Neural cell (in vitro differentiated cells): Measurements from ENCODE around the gene WDR70. TPM values are rescaled to one million over a fixed set of nuclear protein-coding genes. Genes with fewer than 3 reads are reported as not detected.

Source experiments
- H2AFZ ChIP-seq: fragments of 200-600, 300-800 bp; sonication (generic), shearing (Covaris generic); 2 replicates; pipeline ENCODE4 v1.6.0; 2014; ENCODE audit warnings: low read depth, mild to moderate bottlenecking, antibody characterized with exemption, low read length, moderate library complexity
- H3F3A ChIP-seq: fragments of 200-600 bp; shearing (Covaris generic); 2 replicates; pipeline ENCODE4 v1.6.1; 2016; ENCODE audit warnings: mild to moderate bottlenecking, moderate library complexity, mixed read lengths, antibody characterized with exemption, low read length; ENCODE audit not compliant: insufficient read depth, poor library complexity, severe bottlenecking
- H3K27ac ChIP-seq: fragments of 200-600, 300-800 bp; sonication (generic), shearing (Covaris generic); 2 replicates; pipeline ENCODE4 v1.5.1; 2014; ENCODE audit warnings: mild to moderate bottlenecking, low read length, moderate library complexity
- H3K27me3 ChIP-seq: fragments of 300-800, 200-600 bp; sonication (generic), shearing (Covaris generic); 2 replicates; pipeline ENCODE4 v1.6.0; 2014; ENCODE audit warnings: mild to moderate bottlenecking, low read depth, low read length, moderate library complexity; ENCODE audit not compliant: insufficient read depth
- H3K36me3 ChIP-seq: fragments of 300-800, 200-600 bp; sonication (generic), shearing (Covaris generic); 2 replicates; pipeline ENCODE4 v1.5.1; 2014; ENCODE audit warnings: mild to moderate bottlenecking, antibody characterized with exemption, low read length, moderate library complexity; ENCODE audit not compliant: insufficient read depth
- H3K4me2 ChIP-seq: fragments of 300-800, 200-600 bp; sonication (generic), shearing (Covaris generic); 2 replicates; pipeline ENCODE4 v1.6.0; 2014; ENCODE audit warnings: mild to moderate bottlenecking, low read length
- H3K4me3 ChIP-seq: fragments of 300-800, 200-600 bp; sonication (generic), shearing (Covaris generic); 2 replicates; pipeline ENCODE4 v1.5.1; 2014; ENCODE audit warnings: mild to moderate bottlenecking, low read length, moderate library complexity
- H3K79me2 ChIP-seq: fragments of 200-600 bp; shearing (Covaris generic); replicated peaks from 2 replicates; pipeline ENCODE4 v1.6.0; 2014; ENCODE audit warnings: mild to moderate bottlenecking, low read length, moderate library complexity; ENCODE audit not compliant: insufficient read depth
- H3K9ac ChIP-seq: fragments of 300-800, 200-600 bp; sonication (generic), shearing (Covaris generic); 2 replicates; pipeline ENCODE4 v1.6.1; 2016; ENCODE audit warnings: mild to moderate bottlenecking, low read length, mixed read lengths
- H3K9me2 ChIP-seq: fragments of 200-600 bp; shearing (Covaris generic); 2 replicates; pipeline ENCODE4 v1.6.1; 2016; ENCODE audit warnings: mild to moderate bottlenecking, low read length, mixed read lengths; ENCODE audit not compliant: insufficient read depth
- H3K9me3 ChIP-seq: fragments of 200-600, 300-800 bp; sonication (generic), shearing (Covaris generic); 2 replicates; pipeline ENCODE4 v1.6.1; 2016; ENCODE audit warnings: mild to moderate bottlenecking, mixed run types, low read length, moderate library complexity, mixed read lengths
- H4K20me1 ChIP-seq: fragments of 200-600 bp; shearing (Covaris generic); 2 replicates; pipeline ENCODE4 v1.6.1; 2016; ENCODE audit warnings: mild to moderate bottlenecking, mixed run types; ENCODE audit not compliant: insufficient read depth
- EP300 ChIP-seq: fragments of 450-650 bp; conservative IDR thresholded peaks from 2 replicates; pipeline ENCODE4 v1.6.1; 2014; ENCODE audit warnings: antibody characterized with exemption, mild to moderate bottlenecking, moderate library complexity; ENCODE audit not compliant: poor library complexity, severe bottlenecking
- EZH2 ChIP-seq: fragments of 200-600, 300-800 bp; shearing (Covaris generic), sonication (generic); IDR thresholded peaks from 2 replicates; pipeline ENCODE4 v1.6.1; 2014; ENCODE audit warnings: antibody characterized with exemption, low read length, borderline replicate concordance, mild to moderate bottlenecking; ENCODE audit not compliant: insufficient read depth, poor library complexity, severe bottlenecking
- MXI1 ChIP-seq: fragments of 450-650 bp; conservative IDR thresholded peaks from 2 replicates; pipeline ENCODE4 v1.6.1; 2014; ENCODE audit warnings: antibody characterized with exemption, mild to moderate bottlenecking; ENCODE audit not compliant: poor library complexity, severe bottlenecking
- POLR2AphosphoS5 ChIP-seq: IDR thresholded peaks from 2 replicates; pipeline ENCODE4 v1.6.1; 2012
- RAD21 ChIP-seq: fragments of 450-650 bp; conservative IDR thresholded peaks from 2 replicates; pipeline ENCODE4 v1.6.1; 2014; ENCODE audit warnings: antibody characterized with exemption, mild to moderate bottlenecking, moderate library complexity
- SMC3 ChIP-seq: fragments of 450-650 bp; conservative IDR thresholded peaks from 2 replicates; pipeline ENCODE4 v1.6.1; 2014; ENCODE audit warnings: antibody characterized with exemption, mild to moderate bottlenecking, moderate library complexity; ENCODE audit not compliant: poor library complexity
- TAF1 ChIP-seq: IDR thresholded peaks from 2 replicates; pipeline ENCODE4 v1.6.1; 2012; ENCODE audit warnings: low read depth
- polyA plus RNA-seq: library from polyadenylated mRNA; depleted of rRNA; stranded (reverse); fragments of >200 nt; gene quantifications from 2 replicates; pipeline ENCODE4 v1.2.3, GENCODE V29; 2014
- TF ChIP-seq, protein P1 (sequence below): IDR thresholded peaks from 2 replicates; pipeline ENCODE4 v1.6.1; 2012; ENCODE audit warnings: borderline replicate concordance
- TF ChIP-seq, protein P2 (sequence below): fragments of 450-650 bp; IDR thresholded peaks from 2 replicates; pipeline ENCODE4 v1.5.1; 2014; ENCODE audit warnings: antibody characterized with exemption, mild to moderate bottlenecking, moderate library complexity; ENCODE audit not compliant: poor library complexity, severe bottlenecking

WDR70 gene
- polyA plus RNA-seq, 1 donor from 2014 or later: 40.9 TPM

DNA sequence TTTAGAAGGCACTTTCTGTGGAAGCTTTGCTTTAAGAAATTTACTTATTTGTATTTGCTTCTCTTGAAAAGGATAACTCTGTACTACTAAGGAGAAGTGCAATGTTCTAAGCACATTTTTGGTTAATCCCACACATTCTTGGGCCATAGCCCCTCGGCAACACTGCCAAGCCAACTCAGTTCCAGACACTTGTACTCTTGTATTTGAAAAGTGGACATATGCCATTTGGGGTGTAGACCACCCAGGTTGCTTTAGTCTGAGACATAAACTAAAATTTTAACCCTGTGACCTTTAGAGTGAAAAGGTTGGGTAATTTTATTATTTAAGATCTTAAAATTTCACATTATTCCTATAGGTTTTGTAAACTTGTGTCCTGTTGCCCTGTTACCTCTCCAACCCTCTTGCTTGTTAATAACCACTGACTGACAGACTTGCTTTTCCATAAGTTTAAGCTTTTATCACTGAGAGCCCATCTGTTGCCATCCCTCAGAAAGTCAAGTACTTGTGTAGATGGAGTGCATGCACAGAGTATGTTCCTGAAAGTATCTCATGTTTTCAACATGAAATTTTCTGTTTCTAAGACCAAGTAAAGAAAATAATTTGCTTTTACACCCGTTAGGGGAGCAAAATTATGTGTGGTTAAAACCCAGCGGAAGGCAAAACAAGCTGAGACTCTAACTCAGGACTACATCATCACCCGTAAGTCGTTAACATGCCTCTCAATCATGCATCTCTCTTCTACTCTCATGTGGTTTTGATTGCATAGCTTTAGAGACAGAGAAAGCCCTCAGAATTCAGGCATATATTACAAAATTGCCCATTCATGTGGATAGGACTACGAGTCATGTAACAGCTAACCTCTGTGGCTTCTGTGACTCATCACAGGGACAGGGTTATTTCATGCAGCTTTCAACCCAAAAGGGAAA, 343.4 kb downstream of the WDR70 start:
- no peaks in the 10 kb centered on the region for H3K9me3 ChIP-seq
- no peak overlapping the region for H3K27ac ChIP-seq
- H3K4me3 ChIP-seq: no peak overlapping the region
- TF ChIP-seq RAD21: no peak
- TF ChIP-seq TAF1: no peak
- TF ChIP-seq, protein P1, sequence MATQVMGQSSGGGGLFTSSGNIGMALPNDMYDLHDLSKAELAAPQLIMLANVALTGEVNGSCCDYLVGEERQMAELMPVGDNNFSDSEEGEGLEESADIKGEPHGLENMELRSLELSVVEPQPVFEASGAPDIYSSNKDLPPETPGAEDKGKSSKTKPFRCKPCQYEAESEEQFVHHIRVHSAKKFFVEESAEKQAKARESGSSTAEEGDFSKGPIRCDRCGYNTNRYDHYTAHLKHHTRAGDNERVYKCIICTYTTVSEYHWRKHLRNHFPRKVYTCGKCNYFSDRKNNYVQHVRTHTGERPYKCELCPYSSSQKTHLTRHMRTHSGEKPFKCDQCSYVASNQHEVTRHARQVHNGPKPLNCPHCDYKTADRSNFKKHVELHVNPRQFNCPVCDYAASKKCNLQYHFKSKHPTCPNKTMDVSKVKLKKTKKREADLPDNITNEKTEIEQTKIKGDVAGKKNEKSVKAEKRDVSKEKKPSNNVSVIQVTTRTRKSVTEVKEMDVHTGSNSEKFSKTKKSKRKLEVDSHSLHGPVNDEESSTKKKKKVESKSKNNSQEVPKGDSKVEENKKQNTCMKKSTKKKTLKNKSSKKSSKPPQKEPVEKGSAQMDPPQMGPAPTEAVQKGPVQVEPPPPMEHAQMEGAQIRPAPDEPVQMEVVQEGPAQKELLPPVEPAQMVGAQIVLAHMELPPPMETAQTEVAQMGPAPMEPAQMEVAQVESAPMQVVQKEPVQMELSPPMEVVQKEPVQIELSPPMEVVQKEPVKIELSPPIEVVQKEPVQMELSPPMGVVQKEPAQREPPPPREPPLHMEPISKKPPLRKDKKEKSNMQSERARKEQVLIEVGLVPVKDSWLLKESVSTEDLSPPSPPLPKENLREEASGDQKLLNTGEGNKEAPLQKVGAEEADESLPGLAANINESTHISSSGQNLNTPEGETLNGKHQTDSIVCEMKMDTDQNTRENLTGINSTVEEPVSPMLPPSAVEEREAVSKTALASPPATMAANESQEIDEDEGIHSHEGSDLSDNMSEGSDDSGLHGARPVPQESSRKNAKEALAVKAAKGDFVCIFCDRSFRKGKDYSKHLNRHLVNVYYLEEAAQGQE: no peak
- no peak for TF ChIP-seq POLR2AphosphoS5
- no peak for TF ChIP-seq EP300
- TF ChIP-seq EZH2: no peak
- TF ChIP-seq, protein P2, sequence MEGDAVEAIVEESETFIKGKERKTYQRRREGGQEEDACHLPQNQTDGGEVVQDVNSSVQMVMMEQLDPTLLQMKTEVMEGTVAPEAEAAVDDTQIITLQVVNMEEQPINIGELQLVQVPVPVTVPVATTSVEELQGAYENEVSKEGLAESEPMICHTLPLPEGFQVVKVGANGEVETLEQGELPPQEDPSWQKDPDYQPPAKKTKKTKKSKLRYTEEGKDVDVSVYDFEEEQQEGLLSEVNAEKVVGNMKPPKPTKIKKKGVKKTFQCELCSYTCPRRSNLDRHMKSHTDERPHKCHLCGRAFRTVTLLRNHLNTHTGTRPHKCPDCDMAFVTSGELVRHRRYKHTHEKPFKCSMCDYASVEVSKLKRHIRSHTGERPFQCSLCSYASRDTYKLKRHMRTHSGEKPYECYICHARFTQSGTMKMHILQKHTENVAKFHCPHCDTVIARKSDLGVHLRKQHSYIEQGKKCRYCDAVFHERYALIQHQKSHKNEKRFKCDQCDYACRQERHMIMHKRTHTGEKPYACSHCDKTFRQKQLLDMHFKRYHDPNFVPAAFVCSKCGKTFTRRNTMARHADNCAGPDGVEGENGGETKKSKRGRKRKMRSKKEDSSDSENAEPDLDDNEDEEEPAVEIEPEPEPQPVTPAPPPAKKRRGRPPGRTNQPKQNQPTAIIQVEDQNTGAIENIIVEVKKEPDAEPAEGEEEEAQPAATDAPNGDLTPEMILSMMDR: no peak
- TF ChIP-seq SMC3: no peak
- TF ChIP-seq MXI1: no peak
- no peaks in the 10 kb centered on the region for H4K20me1 ChIP-seq
- no peaks in the 10 kb centered on the region for H3F3A ChIP-seq
- no peaks in the 10 kb centered on the region for H3K79me2 ChIP-seq
- H3K27me3 ChIP-seq: no peaks in the 10 kb centered on the region
- no peak overlapping the region for H3K9ac ChIP-seq
- H3K9me2 ChIP-seq: no peaks in the 10 kb centered on the region
- no peak overlapping the region for H2AFZ ChIP-seq
- no peak overlapping the region for H3K4me2 ChIP-seq
- H3K36me3 ChIP-seq: no peaks in the 10 kb centered on the region

DNA sequence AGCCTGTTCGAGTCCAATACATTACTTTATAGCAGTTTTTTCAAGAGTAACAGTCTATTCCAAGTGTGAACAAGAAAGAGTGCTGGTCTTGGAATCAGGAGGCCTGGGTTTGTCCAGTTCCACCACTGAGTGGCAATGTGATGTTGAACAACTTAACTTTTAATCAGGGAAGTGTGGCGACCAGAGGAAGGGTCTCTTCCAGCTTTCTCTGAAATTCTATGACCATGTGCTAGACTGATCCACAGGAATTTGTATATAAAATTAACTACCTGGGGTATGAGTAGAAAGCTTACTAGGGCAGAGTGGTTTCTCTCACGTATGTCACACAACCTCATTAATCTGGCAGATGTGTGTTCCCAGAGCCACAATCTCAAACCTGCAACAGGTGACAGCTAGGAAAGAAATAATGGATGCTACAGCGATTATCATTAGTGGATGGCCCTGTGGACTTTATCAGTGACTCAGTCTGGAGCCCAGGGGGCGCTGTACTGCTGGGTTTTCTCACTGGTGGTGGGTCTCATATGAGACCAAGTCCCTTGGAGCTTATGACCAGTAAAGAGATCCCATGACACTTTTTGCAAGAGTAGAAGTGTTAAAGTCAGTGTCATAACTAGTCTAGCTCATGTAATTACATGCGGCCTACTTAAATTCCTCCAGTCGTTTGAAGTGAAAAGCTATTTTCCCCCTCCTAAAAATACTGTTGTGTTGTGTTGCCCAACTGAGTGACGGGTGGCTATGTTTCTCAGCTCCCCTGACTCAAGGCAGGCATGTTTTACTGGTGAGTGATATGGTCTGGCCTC, 344.2 kb downstream of the WDR70 start:
- Histone ChIP-seq H3K79me2 (no peaks in the 10 kb centered on the region), H3K4me2 (no peak overlapping the region), H3K9me2 (no peaks in the 10 kb centered on the region), H3K4me3 (no peak overlapping the region), H3K9me3 (no peaks in the 10 kb centered on the region), H3F3A (no peaks in the 10 kb centered on the region), H4K20me1 (no peaks in the 10 kb centered on the region), H3K27ac (no peak overlapping the region), H2AFZ (no peak overlapping the region), H3K36me3 (no peaks in the 10 kb centered on the region), H3K9ac (no peak overlapping the region), H3K27me3 (no peaks in the 10 kb centered on the region)
- TF ChIP-seq EP300 (no peak), POLR2AphosphoS5 (no peak), MXI1 (no peak), SMC3 (no peak), EZH2 (no peak), RAD21 (no peak), TAF1 (no peak)
- TF ChIP-seq, protein P2: no peak
- TF ChIP-seq, protein P1: no peak
